ENCODE results near the gene CBLB.
"Not testable (repeated sequence)": the region's sequence is repeated elsewhere in the genome, so short reads cannot be mapped to it uniquely, and the experiment has no call there.

Gene CBLB

GRCh38 chr3:105730801-105731354 is 137.9 kb downstream of the CBLB start:
- DNase-seq (ENCODE audit: low read depth): no peak
- no peak overlapping the region for H3K4me3 ChIP-seq (ENCODE audit: low read depth, low read length)
- TF ChIP-seq, protein P1, sequence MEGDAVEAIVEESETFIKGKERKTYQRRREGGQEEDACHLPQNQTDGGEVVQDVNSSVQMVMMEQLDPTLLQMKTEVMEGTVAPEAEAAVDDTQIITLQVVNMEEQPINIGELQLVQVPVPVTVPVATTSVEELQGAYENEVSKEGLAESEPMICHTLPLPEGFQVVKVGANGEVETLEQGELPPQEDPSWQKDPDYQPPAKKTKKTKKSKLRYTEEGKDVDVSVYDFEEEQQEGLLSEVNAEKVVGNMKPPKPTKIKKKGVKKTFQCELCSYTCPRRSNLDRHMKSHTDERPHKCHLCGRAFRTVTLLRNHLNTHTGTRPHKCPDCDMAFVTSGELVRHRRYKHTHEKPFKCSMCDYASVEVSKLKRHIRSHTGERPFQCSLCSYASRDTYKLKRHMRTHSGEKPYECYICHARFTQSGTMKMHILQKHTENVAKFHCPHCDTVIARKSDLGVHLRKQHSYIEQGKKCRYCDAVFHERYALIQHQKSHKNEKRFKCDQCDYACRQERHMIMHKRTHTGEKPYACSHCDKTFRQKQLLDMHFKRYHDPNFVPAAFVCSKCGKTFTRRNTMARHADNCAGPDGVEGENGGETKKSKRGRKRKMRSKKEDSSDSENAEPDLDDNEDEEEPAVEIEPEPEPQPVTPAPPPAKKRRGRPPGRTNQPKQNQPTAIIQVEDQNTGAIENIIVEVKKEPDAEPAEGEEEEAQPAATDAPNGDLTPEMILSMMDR (IDR thresholded peaks at IDR 0.05; ENCODE audit: insufficient read depth, low read depth, low read length, missing control alignments): no peak

DNA sequence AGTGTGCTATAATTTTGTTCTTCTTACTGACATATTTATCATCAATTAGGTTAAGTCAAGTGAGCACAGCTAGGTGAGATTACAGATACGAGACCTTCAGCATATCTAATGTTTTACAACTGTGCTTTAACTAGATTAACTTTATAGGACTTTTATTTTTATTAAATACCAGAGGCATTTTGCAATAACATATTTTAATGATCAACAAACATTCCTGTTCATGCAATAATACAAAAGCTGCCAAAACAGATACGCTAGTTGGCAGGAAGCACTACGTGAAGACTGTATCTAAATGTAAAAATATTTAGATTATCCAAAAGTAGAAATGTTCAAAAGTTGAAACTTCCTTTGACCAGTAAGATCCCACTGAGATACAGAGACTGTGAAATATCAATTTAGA is 139.1 kb downstream of the CBLB start:
- TF ChIP-seq, protein P1 (IDR thresholded peaks at IDR 0.05; ENCODE audit: insufficient read depth, low read depth, low read length, missing control alignments): no peak
- H3K4me3 ChIP-seq (ENCODE audit: low read depth, low read length): no peak overlapping the region
- DNase-seq (ENCODE audit: low read depth): no peak

DNA sequence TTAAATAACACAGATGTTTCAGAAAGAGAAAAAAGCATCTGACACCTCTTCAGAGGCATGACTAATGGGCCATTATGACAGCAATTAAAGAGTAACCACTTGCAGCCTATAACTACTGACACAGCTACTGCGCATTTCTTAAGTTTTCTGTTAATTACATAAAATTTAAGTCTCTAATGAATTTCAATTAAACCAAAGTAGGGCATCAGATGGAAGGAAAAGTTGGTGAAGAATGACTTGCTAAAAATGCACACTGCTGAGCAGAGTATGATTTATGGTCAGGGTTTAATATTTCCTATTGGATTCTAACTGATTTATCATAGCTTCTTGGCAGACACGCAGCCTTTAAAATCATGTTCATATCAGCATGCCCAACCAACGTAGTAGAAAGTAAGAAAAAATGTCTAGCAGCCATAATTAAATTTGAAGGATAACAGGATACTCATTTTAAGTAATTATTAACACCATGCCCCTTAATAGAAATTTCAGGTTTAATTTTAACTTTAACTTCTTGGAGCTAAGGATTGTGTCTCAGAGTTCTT is 140.0 kb downstream of the CBLB start:
- DNase-seq (ENCODE audit: low read depth): no peak
- H3K4me3 ChIP-seq (ENCODE audit: low read depth, low read length): no peak overlapping the region
- TF ChIP-seq, protein P1 (IDR thresholded peaks at IDR 0.05; ENCODE audit: insufficient read depth, low read depth, low read length, missing control alignments): no peak

DNA sequence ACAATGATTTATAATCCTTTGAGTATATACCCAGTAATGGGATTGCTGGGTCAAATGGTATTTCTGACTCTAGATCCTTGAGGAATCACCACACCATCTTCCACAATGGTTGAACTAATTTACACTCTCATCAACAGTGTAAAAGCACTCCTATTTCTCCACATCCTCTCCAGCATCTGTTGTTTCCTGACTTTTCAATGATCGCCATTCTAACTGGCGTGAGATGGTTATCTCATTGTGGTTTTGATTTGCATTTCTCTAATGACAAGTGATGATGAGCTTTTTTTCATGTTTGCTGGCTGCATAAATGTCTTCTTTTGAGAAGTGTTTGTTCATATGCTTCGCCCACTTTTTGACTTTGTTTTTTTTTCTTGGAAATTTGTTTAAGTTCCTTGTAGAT is 141.8 kb downstream of the CBLB start:
- not testable (repeated sequence) for H3K4me3 ChIP-seq (ENCODE audit: low read depth, low read length); DNase-seq (ENCODE audit: low read depth)

DNA sequence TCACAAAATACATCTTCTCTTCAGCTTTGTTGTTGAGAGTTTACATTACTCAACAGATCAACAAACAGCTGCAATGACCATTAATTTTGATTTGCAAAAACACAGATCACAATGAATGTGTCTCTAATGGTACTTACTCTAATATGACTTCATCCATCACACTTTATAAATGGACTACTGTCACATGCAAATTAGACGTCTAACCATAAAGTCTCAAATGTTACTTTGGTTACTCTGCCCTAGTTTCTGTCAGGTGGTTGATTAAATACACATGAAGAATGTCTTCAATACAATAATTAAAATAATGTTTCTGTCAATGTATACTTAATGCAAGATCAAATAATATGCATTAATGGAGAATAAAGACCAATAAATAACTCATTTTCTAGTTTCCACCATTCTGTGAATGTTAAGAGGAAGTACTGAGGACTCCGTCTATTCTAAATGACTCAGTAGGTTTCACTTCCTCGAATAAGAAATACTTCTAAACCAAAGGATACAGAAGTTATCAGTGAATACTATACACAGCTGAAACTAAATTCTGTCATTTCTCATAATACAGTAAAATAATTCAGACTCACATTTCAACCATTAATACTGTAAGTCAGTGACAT is 145.8 kb downstream of the CBLB start:
- no peak overlapping the region for H3K4me3 ChIP-seq (ENCODE audit: low read depth, low read length)
- TF ChIP-seq, protein P1 (IDR thresholded peaks at IDR 0.05; ENCODE audit: insufficient read depth, low read depth, low read length, missing control alignments): no peak
- DNase-seq (ENCODE audit: low read depth): peak; percentile 57

DNA sequence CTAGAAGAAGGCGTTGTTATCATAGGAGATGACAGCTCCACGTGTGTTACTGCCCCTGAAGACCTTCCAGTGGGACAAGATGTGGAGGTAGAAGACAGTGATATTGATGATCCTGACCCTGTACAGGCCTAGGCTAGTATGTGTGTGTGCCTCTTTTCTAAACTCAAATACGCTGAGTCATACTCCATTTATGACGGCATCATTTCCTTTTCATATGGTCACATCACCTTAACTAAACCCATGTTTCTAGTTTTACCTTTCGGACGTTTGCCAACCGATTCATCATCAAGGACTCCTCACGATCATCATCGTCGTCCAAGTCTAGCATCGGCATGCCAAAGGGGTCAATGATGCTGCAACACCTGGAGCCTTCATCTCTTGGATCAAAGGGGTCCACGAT is 149.0 kb downstream of the CBLB start:
- no peak for DNase-seq (ENCODE audit: low read depth)
- TF ChIP-seq, protein P1 (IDR thresholded peaks at IDR 0.05; ENCODE audit: insufficient read depth, low read depth, low read length, missing control alignments): no peak
- H3K4me3 ChIP-seq (ENCODE audit: low read depth, low read length): no peak overlapping the region

DNA sequence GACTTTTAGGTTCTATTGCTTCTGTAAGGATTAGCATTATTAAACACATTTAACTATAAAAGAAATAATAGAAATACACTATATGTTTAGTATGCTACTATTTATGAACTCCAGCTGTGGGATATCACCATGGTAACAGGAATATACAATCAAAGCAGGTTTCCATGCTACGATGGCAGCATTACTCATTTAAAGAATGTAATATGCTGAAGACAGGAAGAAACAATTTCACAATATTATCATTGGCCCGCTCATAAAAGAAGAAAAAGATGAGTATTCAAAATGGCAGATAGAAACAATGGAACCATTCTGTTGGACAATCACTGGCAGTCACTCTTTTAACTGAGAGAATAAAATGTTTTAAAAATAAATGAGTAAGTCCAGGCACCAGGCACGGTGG is 153.4 kb downstream of the CBLB start:
- no peak for DNase-seq (ENCODE audit: low read depth)
- H3K4me3 ChIP-seq (ENCODE audit: low read depth, low read length): no peak overlapping the region

More for the DNA sequence above, 153.4 kb downstream of the CBLB start:
- TF ChIP-seq, protein P1 (IDR thresholded peaks at IDR 0.05; ENCODE audit: insufficient read depth, low read depth, low read length, missing control alignments): no peak
